ENCODE data around the gene CHRFAM7A. TPM values are rescaled to one million over a fixed set of nuclear protein-coding genes. Genes with fewer than 3 reads are reported as not detected.
"Not testable (repeated sequence)": the region's sequence is repeated elsewhere in the genome, so short reads cannot be mapped to it uniquely, and the experiment has no call there.

CHRFAM7A gene
- total RNA-seq, result 0.92 TPM

- DNase-seq, result not testable (repeated sequence)
Measured at GRCh38 chr15:30392766-30393663, at the start of gene CHRFAM7A. Gene CHRFAM7A, minus strand, starts transcription at chr15:30393540. Its CDS starts 10,189 bp downstream, at chr15:30383351.

GRCh38 chr15:30438348-30438747 is 45.0 kb upstream of the CHRFAM7A start:
- not testable (repeated sequence) for DNase-seq

- DNase-seq, result not testable (repeated sequence)
Measured at GRCh38 chr15:30435878-30436277, 42.5 kb upstream of the CHRFAM7A start.

GRCh38 chr15:30420723-30421122 is 27.4 kb upstream of the CHRFAM7A start:
- not testable (repeated sequence) for DNase-seq

- DNase-seq, result not testable (repeated sequence)
Measured at GRCh38 chr15:30414160-30414559, 20.8 kb upstream of the CHRFAM7A start, which contains the start of gene GOLGA8R. Gene GOLGA8R, minus strand, starts transcription at chr15:30414260. Its CDS starts 98 bp downstream, at chr15:30414162.

GRCh38 chr15:30407636-30408035 is 14.3 kb upstream of the CHRFAM7A start:
- DNase-seq, result not testable (repeated sequence)

- not testable (repeated sequence) for DNase-seq
Measured at GRCh38 chr15:30398988-30399387, 5.6 kb upstream of the CHRFAM7A start.

- DNase-seq, result not testable (repeated sequence)
Measured at GRCh38 chr15:30393664-30393991, 288 bp upstream of the CHRFAM7A start.

GRCh38 chr15:30386318-30386887 is 6.9 kb downstream of the CHRFAM7A start:
- DNase-seq, result not testable (repeated sequence)

GRCh38 chr15:30377082-30377413 is 16.3 kb downstream of the CHRFAM7A start:
- not testable (repeated sequence) for DNase-seq

- DNase-seq, result not testable (repeated sequence)
Measured at GRCh38 chr15:30376375-30377081, 16.8 kb downstream of the CHRFAM7A start.

- DNase-seq, result not testable (repeated sequence)
Measured at GRCh38 chr15:30375872-30376271, 17.5 kb downstream of the CHRFAM7A start.

GRCh38 chr15:30374862-30375261 is 18.5 kb downstream of the CHRFAM7A start:
- DNase-seq, result not testable (repeated sequence)

- not testable (repeated sequence) for DNase-seq
Measured at GRCh38 chr15:30368271-30368670, 25.1 kb downstream of the CHRFAM7A start.

GRCh38 chr15:30367246-30367645 is 26.1 kb downstream of the CHRFAM7A start:
- DNase-seq, result not testable (repeated sequence)

GRCh38 chr15:30361404-30361803 is 31.9 kb downstream of the CHRFAM7A start:
- DNase-seq, result not testable (repeated sequence)

- not testable (repeated sequence) for DNase-seq
Measured at GRCh38 chr15:30360990-30361389, 32.4 kb downstream of the CHRFAM7A start.

GRCh38 chr15:30355043-30355442 is 38.3 kb downstream of the CHRFAM7A start:
- DNase-seq, result not testable (repeated sequence)

GRCh38 chr15:30349803-30350202 is 43.5 kb downstream of the CHRFAM7A start:
- not testable (repeated sequence) for DNase-seq

GRCh38 chr15:30336584-30336983 is 56.8 kb downstream of the CHRFAM7A start:
- not testable (repeated sequence) for DNase-seq

- DNase-seq, result not testable (repeated sequence)
Measured at GRCh38 chr15:30334152-30334551, 59.2 kb downstream of the CHRFAM7A start.

GRCh38 chr15:30326145-30326544 is 67.2 kb downstream of the CHRFAM7A start:
- DNase-seq, result peak; percentile 0

GRCh38 chr15:30321063-30321462 is 72.3 kb downstream of the CHRFAM7A start:
- not testable (repeated sequence) for DNase-seq

All from tongue (tissue), 2 donors.